ENCODE data around the gene SEC14L1.

GRCh38 chr17:77217566-77217965 lies 76.8 kb downstream of the SEC14L1 start:
- no peak for TF ChIP-seq CTCF (conservative IDR thresholded peaks at IDR 0.05; ENCODE audit: low read depth, low read length)
- no peak for TF ChIP-seq EZH2 (IDR thresholded peaks at IDR 0.05; ENCODE audit: borderline replicate concordance, low read depth, low read length, poor library complexity, severe bottlenecking)

Data from A673 (cell line).